ENCODE data around the gene BICC1. TPM values are rescaled to one million over a fixed set of nuclear protein-coding genes. Genes with fewer than 3 reads are reported as not detected.
A peak's percentile ranks its signal among the peaks of the same experiment; 100 is the strongest.
"Not testable (repeated sequence)": the region's sequence is repeated elsewhere in the genome, so short reads cannot be mapped to it uniquely, and the experiment has no call there.

The BICC1 gene
- total RNA-seq, 1 experiment from 2014 or later: 39.1 TPM

- DNase-seq (ENCODE audit: low read depth): no peak
These were observed 52.6 kb downstream of the BICC1 start for GRCh38 chr10:58565271-58565670.

- no peak for DNase-seq (ENCODE audit: low read depth)
These were observed 55.0 kb downstream of the BICC1 start for GRCh38 chr10:58567652-58568051.

DNA sequence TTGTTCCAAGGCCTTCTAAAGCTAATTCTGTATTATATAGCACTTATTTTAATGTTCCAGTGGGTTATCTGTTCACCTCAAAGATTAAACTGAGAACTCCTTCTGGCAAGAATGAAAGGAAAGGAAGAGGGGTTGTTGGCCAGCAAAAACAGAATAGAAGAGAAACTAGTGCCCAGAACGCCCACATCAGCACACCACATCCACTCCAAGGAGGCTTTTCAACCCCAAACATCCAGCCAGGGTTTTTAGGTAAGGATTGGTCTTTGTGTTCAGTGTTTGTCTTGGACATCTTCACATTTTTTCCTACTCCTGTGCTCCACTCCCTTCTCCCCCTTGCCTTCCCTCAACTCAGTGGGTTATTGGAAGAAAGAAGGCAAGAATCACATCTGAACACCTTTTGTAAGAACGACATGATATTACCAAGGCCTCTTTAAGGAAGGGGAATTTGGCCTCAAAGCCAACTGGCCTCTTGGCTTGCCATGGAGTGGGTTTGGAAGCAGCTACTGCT lies 55.8 kb downstream of the BICC1 start:
- no peak for DNase-seq (ENCODE audit: low read depth)

DNA sequence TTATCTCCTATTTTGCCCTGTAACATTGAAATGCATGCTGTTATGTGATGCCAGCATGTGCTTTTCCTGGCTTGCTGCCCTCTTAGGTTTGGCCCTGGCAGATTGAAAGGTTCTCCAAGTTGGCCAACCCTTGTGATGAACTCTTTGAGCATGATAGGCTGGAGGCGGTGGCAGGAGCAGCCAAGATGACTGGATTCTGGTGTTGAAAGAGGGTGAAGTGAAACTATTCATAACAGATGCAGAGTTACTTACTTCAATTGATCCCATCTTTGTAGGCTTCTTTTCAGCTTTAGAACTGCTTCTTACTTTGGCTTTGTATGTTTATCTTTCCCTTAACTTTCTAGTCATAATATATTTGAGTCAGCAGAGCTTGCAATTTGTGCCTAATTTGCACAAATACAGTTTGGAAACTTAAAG lies 57.6 kb downstream of the BICC1 start:
- peak; percentile 32 for DNase-seq (ENCODE audit: low read depth)

DNA sequence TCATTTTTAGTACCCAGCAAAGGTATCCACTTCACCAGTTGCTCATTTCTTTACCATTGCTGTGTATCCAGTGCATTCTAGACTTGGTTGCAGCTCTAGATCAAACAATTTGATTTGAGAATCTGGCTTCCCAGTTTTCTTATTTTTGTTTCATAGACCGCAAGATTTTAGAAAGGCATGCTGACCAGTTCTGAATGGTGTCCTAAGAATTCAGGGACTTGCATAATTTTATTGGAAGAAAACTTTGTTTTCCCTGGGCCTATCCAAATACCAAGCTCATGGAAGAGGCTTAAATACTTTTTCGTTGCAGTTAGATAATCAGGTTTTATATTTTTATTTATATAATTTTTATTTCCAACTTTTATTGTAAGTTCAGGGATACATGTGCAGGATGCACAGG lies 58.3 kb downstream of the BICC1 start:
- DNase-seq (ENCODE audit: low read depth): no peak

- no peak for DNase-seq (ENCODE audit: low read depth)
These were observed 60.5 kb downstream of the BICC1 start for GRCh38 chr10:58573144-58573543.

DNA sequence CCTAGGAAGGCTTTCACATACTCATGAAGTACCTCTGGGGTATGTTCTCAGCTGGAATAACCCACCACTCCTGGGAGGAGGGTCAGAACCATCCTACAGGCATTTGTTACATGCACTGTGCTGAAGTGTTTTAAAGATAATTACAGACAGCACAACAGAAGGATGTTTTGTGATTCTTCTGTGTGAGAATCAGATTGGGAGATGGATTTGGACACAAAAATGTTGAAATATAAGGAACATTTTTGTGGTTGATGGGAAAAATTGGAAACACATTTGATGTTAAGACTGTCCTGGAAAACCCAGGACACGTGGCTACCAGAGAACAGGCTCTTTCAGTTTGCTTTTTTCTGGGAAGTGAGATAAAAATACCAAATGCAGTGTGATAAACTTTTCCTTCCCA lies 61.4 kb downstream of the BICC1 start:
- DNase-seq (ENCODE audit: low read depth): no peak

DNA sequence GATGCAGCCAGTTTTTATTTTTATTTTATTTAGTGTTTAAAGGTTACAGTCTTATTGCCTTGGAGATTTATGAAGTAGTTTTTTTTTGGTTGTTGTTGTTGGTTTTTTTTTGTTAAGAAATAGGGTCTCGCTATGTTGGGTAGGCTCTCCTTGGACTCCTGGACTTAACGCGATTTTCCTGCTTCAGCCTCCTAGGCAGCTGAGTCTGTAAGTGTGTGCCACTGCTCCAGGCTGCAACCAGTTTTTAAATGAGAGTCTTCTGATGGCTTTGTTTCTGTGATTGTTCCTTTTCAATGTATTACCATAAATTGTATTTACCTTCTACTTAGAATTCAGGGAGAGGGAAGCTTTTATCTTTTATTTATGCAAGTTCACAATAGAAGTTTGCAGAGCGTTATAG lies 62.8 kb downstream of the BICC1 start:
- no peak for DNase-seq (ENCODE audit: low read depth)

DNA sequence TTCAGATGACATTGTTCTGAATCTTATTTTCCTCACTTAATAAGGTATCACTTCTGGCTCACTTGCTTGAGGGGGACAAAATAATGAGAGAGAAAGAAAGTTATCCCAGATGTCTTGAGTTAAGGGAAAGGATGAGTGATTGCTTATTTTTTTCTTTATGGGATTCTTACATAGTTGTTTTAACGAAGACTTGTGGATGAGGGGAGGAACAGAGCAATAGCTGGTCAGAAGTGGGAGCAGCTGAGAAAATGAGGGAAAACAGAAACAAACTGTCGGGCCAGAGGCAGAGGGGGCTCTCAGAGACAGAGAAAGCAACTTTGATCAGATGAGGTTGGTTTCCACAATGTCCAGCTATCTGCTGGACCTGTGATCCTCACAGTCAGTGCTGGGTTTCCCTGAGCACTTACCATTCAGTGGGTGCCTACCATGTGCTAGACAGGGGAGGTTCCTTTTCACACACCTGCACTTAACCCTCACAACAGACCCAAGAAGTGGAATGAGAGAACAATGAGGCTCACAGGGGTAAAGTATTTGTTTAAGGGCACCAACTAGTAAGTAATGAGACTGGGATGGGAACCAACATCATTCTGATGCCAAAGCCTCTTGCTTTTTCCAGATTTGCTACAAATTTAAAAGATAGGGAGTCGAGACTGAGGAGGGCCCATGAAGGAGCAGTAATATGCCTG lies 64.2 kb downstream of the BICC1 start:
- no peak for DNase-seq (ENCODE audit: low read depth)

DNA sequence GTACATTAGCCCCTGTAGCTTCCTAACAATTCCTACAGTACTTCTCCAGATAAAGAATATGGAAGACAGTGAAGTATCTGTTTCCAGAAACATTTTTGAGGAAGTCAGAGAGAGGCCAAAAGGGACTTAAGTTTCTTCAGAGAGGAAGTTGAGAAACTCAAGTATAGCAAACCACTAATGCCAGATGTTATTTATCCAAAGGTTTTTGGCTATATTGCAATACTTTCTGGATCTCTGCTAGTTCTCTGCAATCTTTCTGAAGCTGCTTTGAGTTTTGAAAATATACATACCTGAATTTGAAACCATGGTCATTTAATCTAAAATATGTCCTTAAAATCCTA lies 64.7 kb downstream of the BICC1 start:
- DNase-seq (ENCODE audit: low read depth): no peak

DNA sequence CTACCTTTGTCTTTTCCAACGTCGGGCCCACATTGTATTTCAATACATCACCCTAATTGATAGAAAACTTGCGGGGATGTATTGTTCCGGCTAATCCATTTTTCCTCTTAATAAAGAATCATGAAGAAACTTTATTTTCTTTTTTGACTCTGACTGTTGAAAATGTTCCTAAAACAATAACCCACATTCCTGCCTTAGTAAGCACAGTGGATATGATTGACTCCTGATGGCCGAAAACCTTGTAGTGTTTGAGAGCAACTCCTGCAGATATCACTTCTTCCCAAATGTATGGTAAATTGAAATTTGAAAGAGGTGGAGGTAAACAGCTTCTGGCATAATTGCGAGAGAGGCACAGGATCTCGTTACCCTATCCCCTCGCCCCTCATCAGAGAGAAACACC lies 65.7 kb downstream of the BICC1 start:
- DNase-seq (ENCODE audit: low read depth): no peak

GRCh38 chr10:58579011-58579655 lies 66.5 kb downstream of the BICC1 start:
- no peak for DNase-seq (ENCODE audit: low read depth)

DNA sequence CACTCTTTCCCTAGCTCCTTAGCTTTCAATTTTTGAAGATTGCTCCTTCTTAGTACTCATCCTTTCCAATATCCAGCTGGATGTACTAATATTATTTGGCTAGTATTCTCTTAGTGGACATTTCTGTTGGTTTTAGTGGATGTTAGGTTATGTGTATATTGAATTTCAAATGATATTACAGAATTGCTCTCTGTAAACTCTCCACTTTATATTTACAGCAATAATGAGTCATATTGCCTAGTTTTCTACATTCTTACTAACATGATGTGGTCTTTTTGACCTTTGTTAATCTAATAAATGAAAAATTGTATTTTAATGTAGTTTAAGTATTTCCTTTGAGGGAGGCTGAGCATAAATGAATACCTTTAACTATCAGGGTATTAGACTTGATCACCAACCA lies 69.4 kb downstream of the BICC1 start:
- DNase-seq (ENCODE audit: low read depth): no peak

- DNase-seq (ENCODE audit: low read depth): no peak
These were observed 72.8 kb downstream of the BICC1 start for GRCh38 chr10:58585435-58585834.

DNA sequence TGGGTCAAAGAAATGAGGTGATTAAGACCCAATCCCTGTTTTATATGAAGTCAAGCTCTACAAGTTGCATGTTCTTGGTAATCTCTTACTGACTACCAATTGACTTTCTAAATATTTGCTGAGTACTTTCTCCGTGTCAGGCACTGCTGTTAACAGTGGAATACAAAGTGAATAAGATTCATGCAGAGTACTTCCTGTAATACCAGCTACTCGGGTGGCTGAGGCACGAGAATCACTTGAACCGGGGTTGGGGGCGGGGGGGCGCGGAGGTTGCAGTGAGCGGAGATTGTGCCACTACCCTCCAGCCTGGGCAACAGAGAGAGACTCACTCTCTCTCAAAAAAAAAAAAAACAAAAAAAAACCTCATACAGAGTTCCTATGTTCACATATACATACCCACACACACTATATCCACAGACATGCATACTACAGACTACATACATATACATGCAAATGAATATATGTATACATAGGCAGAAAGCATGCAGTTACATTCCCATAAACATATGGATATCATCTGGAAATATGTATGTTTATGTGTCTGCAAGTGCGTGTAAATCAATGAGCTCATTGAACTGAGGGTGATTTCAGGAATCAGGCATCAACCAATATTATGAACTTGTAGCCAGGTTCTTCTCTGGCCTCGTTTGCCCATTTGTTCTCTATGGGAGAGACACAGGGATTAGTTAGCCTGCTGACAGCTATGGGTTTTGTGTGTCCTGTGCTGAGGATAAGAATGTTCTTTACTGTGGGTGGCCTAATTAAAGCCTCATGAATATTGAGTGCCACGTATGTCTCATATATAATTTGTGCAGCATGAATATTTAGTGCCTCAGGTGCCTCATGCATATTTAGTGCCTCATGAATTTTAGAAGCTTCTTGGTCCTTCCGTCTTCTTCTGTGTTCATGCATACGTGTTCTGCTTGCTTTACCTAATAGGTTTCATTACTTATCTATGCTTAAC lies 73.9 kb downstream of the BICC1 start:
- no peak for DNase-seq (ENCODE audit: low read depth)

GRCh38 chr10:58587676-58588075 lies 75.0 kb downstream of the BICC1 start:
- peak; percentile 61 for DNase-seq (ENCODE audit: low read depth)

DNA sequence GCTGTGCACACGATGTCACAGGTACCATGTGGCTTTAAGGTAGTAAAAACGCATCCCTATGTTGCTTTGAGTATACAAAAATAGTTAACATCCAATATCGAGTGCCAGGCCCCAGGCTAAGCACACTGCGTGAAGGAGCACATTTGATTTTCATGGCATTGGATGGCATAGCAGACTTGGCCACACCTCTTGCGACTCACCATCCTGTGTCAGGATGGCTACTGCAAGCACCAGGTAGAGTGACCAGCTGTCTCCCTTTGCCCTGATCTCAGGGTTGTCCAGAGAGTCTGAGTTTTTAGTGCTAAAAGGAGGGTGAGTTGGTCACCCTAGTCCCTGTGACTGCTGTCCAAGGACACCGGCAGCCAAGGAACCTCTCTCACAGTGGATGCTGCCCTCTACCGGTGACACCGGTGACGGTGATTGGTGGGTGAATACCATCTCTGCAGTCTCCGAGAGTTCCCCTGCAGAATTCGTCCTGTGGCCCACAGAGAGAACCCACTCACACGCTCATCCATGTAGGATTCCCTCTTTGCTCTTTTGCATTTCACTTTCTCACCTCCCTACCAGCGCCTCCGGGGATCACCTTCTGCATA lies 76.1 kb downstream of the BICC1 start:
- DNase-seq (ENCODE audit: low read depth): peak; percentile 47

GRCh38 chr10:58590152-58590840 lies 77.6 kb downstream of the BICC1 start:
- DNase-seq (ENCODE audit: low read depth): peak; percentile 96

DNA sequence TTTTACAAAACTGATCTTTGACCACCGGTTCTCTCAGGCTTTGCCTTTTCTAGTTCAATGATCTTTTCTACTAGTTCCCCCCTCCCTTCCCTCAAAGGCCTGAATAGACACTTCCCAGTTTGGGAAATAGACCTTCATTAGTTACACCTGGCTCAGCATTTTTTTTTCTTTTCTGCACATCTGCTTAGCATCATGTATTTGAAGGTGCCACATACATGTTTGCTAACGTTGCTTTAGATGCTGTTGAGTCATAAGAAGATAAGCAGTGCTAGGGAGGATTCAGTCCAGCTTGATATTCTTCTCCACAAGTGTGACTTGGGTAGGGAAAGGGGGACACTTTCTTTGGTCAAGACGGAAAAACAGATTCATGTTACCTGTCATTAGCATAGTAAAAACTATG lies 78.3 kb downstream of the BICC1 start:
- no peak for DNase-seq (ENCODE audit: low read depth)

DNA sequence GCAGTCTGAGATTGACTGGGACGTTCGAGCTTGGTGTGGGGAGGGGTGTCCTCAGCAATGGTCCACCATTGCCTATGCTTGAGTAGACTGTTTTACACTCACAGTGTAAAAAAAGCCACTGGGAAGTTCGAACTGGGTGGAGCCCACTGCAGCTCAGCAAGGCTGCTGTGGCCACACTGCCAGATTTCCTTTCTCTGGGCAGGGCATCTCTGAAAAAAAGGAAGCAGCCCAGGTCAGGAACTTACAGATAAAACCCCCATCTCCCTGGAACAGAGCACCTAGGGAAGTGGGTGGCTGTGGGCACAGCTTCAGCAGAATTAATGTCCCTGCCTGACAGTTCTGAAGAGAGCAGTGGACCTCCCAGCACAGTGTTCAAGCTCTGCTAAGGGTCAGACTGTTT lies 80.3 kb downstream of the BICC1 start:
- no peak for DNase-seq (ENCODE audit: low read depth)

- not testable (repeated sequence) for DNase-seq (ENCODE audit: low read depth)
These were observed 84.5 kb downstream of the BICC1 start for GRCh38 chr10:58597211-58597610.

Measured in M059J (cell line).